Vagina (tissue), 2 donors: Measurements from ENCODE around the gene LCOR. TPM values are rescaled to one million over a fixed set of nuclear protein-coding genes. Genes with fewer than 3 reads are reported as not detected.

Experiments used
- DNase-seq, 2 donors: peaks; one replicate each; pipeline ENCODE4 v3.0.0-alpha.2; 2017; ENCODE audit errors: extremely low spot score in 2 of 2
- H3K27ac ChIP-seq: fragments of 200-600 bp; sonication (generic); one replicate; pipeline ENCODE4 v1.5.1; 2019
- H3K27me3 ChIP-seq: fragments of 200-600 bp; sonication (generic); one replicate; pipeline ENCODE4 v1.5.1; 2019
- H3K36me3 ChIP-seq, 2 donors: fragments of 200-600 bp; sonication (generic); one replicate each; pipeline ENCODE4 v1.5.1; 2017 to 2019
- H3K4me1 ChIP-seq: fragments of 200-600 bp; sonication (generic); one replicate; pipeline ENCODE4 v1.5.1; 2019
- H3K4me3 ChIP-seq, 2 donors: fragments of 200-600 bp; sonication (generic); 1 replicate in 1 of 2; 2 replicates in 1 of 2; pipeline ENCODE4 v1.5.1; 2016 to 2019
- H3K9me3 ChIP-seq: fragments of 200-600 bp; sonication (generic); one replicate; pipeline ENCODE4 v1.5.1; 2019
- CTCF ChIP-seq, 3 experiments: fragments of 450-650 bp in 2 of 3; fragments of 200-600 bp in 1 of 3; sonication (generic) in 1 of 3; IDR thresholded peaks; one replicate each; pipeline ENCODE4 v1.5.1; 2017 to 2019; ENCODE audit warnings: antibody characterized with exemption in 3 of 3, mild to moderate bottlenecking in 2 of 3, moderate library complexity in 2 of 3
- POLR2A ChIP-seq, 2 donors: fragments of 450-650 bp; IDR thresholded peaks; one replicate each; pipeline ENCODE4 v1.6.1; 2017; ENCODE audit warnings: antibody characterized with exemption in 2 of 2, mild to moderate bottlenecking in 2 of 2, moderate library complexity in 2 of 2
- POLR2AphosphoS5 ChIP-seq, 2 donors: sonication (generic); formaldehyde crosslinking; IDR thresholded peaks; one replicate each; pipeline ENCODE4 v1.9.0; 2017; ENCODE audit warnings: antibody characterized with exemption in 2 of 2, mild to moderate bottlenecking in 2 of 2, low read depth in 1 of 2; ENCODE audit not compliant: insufficient read depth in 1 of 2
- intact Hi-C: fragments of 100-400 bp; cut with DNase I; formaldehyde crosslinking; loops from one replicate; pipeline ENCODE4 v1.15.1; 2023
- total RNA-seq: library from RNA; depleted of rRNA; stranded (reverse); fragments of >200 nt; gene quantifications from one replicate; pipeline ENCODE4 v1.2.3, GENCODE V29; 2016

Gene LCOR
- total RNA-seq, 1 donor from 2014 or later: 85.2 TPM

DNA sequence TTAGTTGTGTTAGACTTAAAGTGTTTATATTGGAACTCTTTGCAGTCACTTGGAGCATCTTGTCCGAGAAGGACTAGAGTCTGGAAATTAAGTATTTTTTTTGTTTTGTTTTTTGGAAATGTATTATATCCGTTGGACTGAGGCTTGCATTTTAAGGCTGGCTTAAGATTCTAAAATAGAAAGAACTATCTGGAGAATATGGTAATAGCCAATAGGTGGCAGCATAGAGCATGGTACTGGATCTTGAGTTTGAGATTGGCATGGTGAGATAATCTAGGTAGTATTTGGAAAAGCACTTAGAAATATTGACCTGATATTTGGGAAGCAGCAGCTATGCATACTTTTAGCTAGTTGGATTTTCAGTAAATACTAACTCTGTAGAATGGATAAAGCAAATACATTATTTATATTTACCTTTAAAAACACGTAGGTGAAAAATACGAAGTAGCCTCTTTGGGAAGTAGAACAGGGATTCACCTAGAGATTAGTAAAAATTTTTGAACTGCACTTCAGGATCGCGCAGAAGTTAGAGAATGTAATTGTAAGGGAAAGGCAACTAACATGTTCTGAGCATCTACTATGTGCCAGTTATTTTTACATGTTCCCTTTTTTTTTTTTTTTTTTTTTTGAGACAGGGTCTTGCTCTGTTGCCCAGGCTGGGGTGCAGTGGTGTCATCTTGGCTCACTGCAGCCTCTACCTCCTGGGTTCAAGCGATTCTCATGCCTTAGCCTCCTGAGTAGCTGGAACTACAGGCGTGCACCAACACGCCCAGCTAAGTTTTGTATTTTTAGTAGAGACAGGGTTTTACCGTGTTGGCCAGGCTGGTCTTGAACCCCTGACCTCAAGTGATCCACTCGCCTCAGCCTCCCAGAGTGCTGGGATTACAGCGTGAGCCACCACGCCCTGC is 78.6 kb downstream of the LCOR start:
- Histone ChIP-seq H3K27ac (no peak overlapping the region), H3K9me3 (no peaks in the 10 kb centered on the region), H3K36me3 (peaks cover 0 to 9% of the 10 kb centered on the region in 2 donors), H3K4me3 (no peak overlapping the region), H3K4me1 (peaks cover 10% of the 10 kb centered on the region), H3K27me3 (no peaks in the 10 kb centered on the region)
- DNase-seq: no peak
- no peak for TF ChIP-seq POLR2AphosphoS5 (IDR thresholded peaks at IDR 0.05; ENCODE audit: insufficient read depth in 1 of 2, low read depth in 1 of 2)
- TF ChIP-seq POLR2A (IDR thresholded peaks at IDR 0.05): no peak
- peak in 1 of 3 experiments; percentile 24 for TF ChIP-seq CTCF (IDR thresholded peaks at IDR 0.05)
- intact Hi-C loops: no loop called here

DNA sequence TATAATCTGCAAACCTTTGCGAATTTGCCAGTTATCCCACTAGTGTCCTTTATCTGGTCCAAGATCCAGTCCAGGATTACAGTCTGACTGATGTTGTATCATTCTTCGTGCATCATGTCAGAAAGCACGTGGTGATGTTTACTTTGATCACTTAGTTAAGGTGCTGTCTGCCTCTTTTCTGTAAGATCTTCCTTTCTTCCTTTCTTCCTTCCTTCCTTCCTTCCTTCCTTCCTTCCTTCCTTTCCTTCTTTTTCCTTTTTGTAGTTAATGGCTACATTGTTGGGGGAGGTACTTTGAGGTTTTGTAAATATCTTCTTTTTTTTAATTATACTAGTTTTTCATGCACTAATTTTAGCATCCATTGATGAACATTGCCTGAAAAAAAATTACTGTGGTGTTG is 80.3 kb downstream of the LCOR start:
- Histone ChIP-seq H3K9me3 (no peaks in the 10 kb centered on the region), H3K4me1 (peaks cover 7% of the 10 kb centered on the region), H3K36me3 (peaks cover 0 to 9% of the 10 kb centered on the region in 2 donors), H3K4me3 (no peak overlapping the region), H3K27ac (no peak overlapping the region), H3K27me3 (no peaks in the 10 kb centered on the region)
- intact Hi-C loops: no loop called here
- no peak for DNase-seq
- TF ChIP-seq POLR2AphosphoS5 (IDR thresholded peaks at IDR 0.05; ENCODE audit: insufficient read depth in 1 of 2, low read depth in 1 of 2) (no peak), POLR2A (IDR thresholded peaks at IDR 0.05) (no peak), CTCF (IDR thresholded peaks at IDR 0.05) (no peak)

GRCh38 chr10:96913906-96914305 is 81.8 kb downstream of the LCOR start:
- TF ChIP-seq POLR2AphosphoS5 (IDR thresholded peaks at IDR 0.05; ENCODE audit: insufficient read depth in 1 of 2, low read depth in 1 of 2): no peak
- TF ChIP-seq CTCF (IDR thresholded peaks at IDR 0.05): no peak
- TF ChIP-seq POLR2A (IDR thresholded peaks at IDR 0.05): no peak
- H3K9me3 ChIP-seq: no peaks in the 10 kb centered on the region
- H3K4me1 ChIP-seq: no peaks in the 10 kb centered on the region
- H3K27ac ChIP-seq: no peak overlapping the region
- intact Hi-C loops: no loop called here
- no peak overlapping the region for H3K4me3 ChIP-seq
- peaks cover 0 to 9% of the 10 kb centered on the region in 2 donors for H3K36me3 ChIP-seq
- no peak for DNase-seq
- no peaks in the 10 kb centered on the region for H3K27me3 ChIP-seq

- Histone ChIP-seq H3K27me3 (no peaks in the 10 kb centered on the region), H3K27ac (no peak overlapping the region), H3K9me3 (no peaks in the 10 kb centered on the region), H3K4me3 (no peak overlapping the region), H3K36me3 (peaks cover 0 to 13% of the 10 kb centered on the region in 2 donors), H3K4me1 (no peaks in the 10 kb centered on the region)
- no peak for DNase-seq
- intact Hi-C loops: no loop called here
- TF ChIP-seq POLR2A (IDR thresholded peaks at IDR 0.05): no peak
- no peak for TF ChIP-seq CTCF (IDR thresholded peaks at IDR 0.05)
Measured at GRCh38 chr10:96917628-96918027, 85.5 kb downstream of the LCOR start.
